ENCODE measurements around the gene SELENOS. TPM values are rescaled to one million over a fixed set of nuclear protein-coding genes. Genes with fewer than 3 reads are reported as not detected.
A peak's percentile ranks its signal among the peaks of the same experiment; 100 is the strongest.

SELENOS gene
- polyA plus RNA-seq, 2 of the 4 experiments (the other 2 are of a cell fraction), result 97.9 to 184 TPM

DNA sequence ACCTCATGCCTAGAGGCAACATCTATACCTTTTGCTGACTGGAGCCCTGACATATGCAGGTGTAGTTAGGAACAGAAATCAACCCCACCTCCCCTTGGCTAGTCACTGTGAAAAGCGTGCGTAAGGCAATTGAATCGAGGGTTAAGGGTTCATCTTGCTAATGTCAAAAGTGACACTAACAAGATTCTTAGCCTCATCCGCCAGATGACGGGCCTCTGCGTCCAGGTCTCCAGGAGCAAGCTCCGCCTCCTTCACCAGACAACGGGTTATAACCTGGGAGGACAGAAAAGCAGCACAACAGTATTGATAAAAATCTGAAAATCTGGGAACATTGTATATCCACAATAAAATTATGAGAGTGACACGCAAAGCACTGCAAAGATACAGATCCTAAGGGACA, 4.7 kb downstream of the SELENOS start:
- ATAC-seq (no peak), FAIRE-seq (no peak), DNase-seq (ENCODE audit: low read depth in 1 of 2, low spot score in 1 of 2) (no peak)
- TF ChIP-seq, protein P1, sequence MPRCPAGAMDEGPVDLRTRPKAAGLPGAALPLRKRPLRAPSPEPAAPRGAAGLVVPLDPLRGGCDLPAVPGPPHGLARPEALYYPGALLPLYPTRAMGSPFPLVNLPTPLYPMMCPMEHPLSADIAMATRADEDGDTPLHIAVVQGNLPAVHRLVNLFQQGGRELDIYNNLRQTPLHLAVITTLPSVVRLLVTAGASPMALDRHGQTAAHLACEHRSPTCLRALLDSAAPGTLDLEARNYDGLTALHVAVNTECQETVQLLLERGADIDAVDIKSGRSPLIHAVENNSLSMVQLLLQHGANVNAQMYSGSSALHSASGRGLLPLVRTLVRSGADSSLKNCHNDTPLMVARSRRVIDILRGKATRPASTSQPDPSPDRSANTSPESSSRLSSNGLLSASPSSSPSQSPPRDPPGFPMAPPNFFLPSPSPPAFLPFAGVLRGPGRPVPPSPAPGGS (IDR thresholded peaks at IDR 0.05), result 0 out of 3 replicates have a peak, but pooled peaks have one; percentile 17
- TF ChIP-seq SREBF2 (IDR thresholded peaks at IDR 0.05), result no peak
- H3K4me2 ChIP-seq, result no peak overlapping the region
- H3K4me1 ChIP-seq, result peaks cover 9% of the 10 kb centered on the region
- no peak overlapping the region for H3K4me3 ChIP-seq
- H3K27ac ChIP-seq, result no peak overlapping the region
- H3K9me3 ChIP-seq, result no peaks in the 10 kb centered on the region
- POLR2A ChIA-PET, result no interaction called here
- CTCF ChIA-PET, result interaction anchor here (1.3 to 3.8 kb wide), 6 partner anchors 9 to 257 kb away, joined by 3 to 19 read pairs (median 6); no protein-coding TSS in a partner anchor
- 93% methylated on average over 9 of the region's 9 CpGs for WGBS (ENCODE audit: missing lambda C conversion rate)

DNA sequence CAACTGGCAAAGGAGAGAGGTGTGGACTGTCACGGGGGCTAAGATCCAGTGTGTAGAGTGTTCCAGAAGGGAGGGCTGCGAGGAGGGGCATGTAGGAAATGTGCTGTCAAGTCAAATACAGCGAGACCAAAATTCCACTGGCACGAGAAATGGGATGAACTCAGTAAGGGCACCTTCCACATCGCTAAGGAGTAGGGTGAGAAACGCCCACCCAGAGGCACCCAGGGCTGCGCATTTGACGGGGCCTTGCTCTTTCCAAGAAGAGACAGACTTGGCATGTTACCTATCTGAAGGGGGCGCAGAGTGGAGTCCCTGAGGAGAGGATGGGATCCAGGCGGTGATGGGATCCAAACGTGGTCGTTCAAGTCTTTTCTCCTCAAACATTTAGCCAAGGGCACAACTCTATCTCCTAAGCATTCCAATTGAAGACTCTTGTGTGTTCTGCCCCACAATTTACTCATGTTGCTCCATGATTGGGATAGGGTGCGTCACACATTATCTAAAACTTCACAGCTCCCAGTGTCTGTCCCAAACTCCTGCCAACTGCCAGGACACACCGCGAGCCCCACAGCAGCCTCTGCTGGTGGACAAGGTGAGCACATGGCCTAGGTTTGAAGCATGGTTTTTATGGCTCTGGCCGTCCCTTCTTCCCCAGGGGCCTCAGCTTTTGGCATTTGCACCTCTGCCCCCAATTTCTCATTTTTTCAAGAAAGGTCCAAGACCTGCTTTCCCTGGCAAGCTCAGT, 7.6 kb downstream of the SELENOS start:
- ChIA-PET POLR2A (interaction anchor here (0.7 kb wide), 1 partner anchor 372 kb away, joined by 9 read pairs; no protein-coding TSS in a partner anchor), CTCF (interaction anchor here (0.9 to 6.4 kb wide), 10 partner anchors 8 to 256 kb away, joined by 3 to 66 read pairs (median 4); no protein-coding TSS in a partner anchor)
- DNase-seq (ENCODE audit: low read depth in 1 of 2, low spot score in 1 of 2) (peak in 1 of 2 experiments; percentile 53), ATAC-seq (peak; percentile 55 to 74; a peak in 5 of 6 replicates), FAIRE-seq (no peak)
- Histone ChIP-seq H3K4me1 (no peaks in the 10 kb centered on the region), H3K9me3 (no peaks in the 10 kb centered on the region), H3K27ac (no peak overlapping the region), H3K4me2 (no peak overlapping the region), H3K4me3 (no peak overlapping the region)
- TF ChIP-seq HOXA7 (CRISPR knock-in tag; IDR thresholded peaks at IDR 0.05) (peak; percentile 70; the same call in 1 of the 2 replicates), JUN (IDR thresholded peaks at IDR 0.05) (no peak), FOSB (CRISPR knock-in tag; IDR thresholded peaks at IDR 0.05) (peak; percentile 59; the same call in 1 of the 2 replicates), RAD21 (conservative IDR thresholded peaks at IDR 0.05 in 1 of 2, IDR thresholded peaks at IDR 0.05 in 1 of 2) (peak in 1 of 2 experiments; percentile 15; a peak in 1 of 5 replicates), SMC3 (IDR thresholded peaks at IDR 0.05) (0 out of 3 replicates have a peak, but pooled peaks have one; percentile 9), POLR2AphosphoS2 (conservative IDR thresholded peaks at IDR 0.05; ENCODE audit: low read length) (no peak), MYC (IDR thresholded peaks at IDR 0.05; ENCODE audit: borderline replicate concordance, low read length) (0 out of 2 replicates have a peak, but pooled peaks have one; percentile 76)
- TF ChIP-seq, protein P1 (IDR thresholded peaks at IDR 0.05), result no peak
- TF ChIP-seq, protein P2, sequence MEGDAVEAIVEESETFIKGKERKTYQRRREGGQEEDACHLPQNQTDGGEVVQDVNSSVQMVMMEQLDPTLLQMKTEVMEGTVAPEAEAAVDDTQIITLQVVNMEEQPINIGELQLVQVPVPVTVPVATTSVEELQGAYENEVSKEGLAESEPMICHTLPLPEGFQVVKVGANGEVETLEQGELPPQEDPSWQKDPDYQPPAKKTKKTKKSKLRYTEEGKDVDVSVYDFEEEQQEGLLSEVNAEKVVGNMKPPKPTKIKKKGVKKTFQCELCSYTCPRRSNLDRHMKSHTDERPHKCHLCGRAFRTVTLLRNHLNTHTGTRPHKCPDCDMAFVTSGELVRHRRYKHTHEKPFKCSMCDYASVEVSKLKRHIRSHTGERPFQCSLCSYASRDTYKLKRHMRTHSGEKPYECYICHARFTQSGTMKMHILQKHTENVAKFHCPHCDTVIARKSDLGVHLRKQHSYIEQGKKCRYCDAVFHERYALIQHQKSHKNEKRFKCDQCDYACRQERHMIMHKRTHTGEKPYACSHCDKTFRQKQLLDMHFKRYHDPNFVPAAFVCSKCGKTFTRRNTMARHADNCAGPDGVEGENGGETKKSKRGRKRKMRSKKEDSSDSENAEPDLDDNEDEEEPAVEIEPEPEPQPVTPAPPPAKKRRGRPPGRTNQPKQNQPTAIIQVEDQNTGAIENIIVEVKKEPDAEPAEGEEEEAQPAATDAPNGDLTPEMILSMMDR (IDR thresholded peaks at IDR 0.05), result peak; percentile 35
- TF ChIP-seq, protein P3, sequence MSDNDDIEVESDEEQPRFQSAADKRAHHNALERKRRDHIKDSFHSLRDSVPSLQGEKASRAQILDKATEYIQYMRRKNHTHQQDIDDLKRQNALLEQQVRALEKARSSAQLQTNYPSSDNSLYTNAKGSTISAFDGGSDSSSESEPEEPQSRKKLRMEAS (IDR thresholded peaks at IDR 0.05), result peak; percentile 66
- TF ChIP-seq, protein P4, sequence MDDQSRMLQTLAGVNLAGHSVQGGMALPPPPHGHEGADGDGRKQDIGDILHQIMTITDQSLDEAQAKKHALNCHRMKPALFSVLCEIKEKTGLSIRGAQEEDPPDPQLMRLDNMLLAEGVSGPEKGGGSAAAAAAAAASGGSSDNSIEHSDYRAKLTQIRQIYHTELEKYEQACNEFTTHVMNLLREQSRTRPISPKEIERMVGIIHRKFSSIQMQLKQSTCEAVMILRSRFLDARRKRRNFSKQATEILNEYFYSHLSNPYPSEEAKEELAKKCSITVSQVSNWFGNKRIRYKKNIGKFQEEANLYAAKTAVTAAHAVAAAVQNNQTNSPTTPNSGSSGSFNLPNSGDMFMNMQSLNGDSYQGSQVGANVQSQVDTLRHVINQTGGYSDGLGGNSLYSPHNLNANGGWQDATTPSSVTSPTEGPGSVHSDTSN (IDR thresholded peaks at IDR 0.05), result 0 out of 2 replicates have a peak, but pooled peaks have one; percentile 13
- WGBS (ENCODE audit: missing lambda C conversion rate), result 90% methylated on average over 16 of the region's 16 CpGs
